Mesothelial cell of epicardium (in vitro differentiated cells): ENCODE measurements around the gene ZBTB45. TPM values are rescaled to one million over a fixed set of nuclear protein-coding genes. Genes with fewer than 3 reads are reported as not detected.

ENCODE experiments used
- DNase-seq, 2 experiments: peaks; one replicate each; pipeline ENCODE4 v3.0.0; 2021; ENCODE audit warnings: low spot score in 2 of 2; ENCODE audit not compliant: unreplicated experiment in 2 of 2
- H3K27ac Mint-ChIP-seq: 2 replicates; pipeline ENCODE4 v1.8.0; 2021; ENCODE audit warnings: mixed read lengths
- H3K27me3 Mint-ChIP-seq: 2 replicates; pipeline ENCODE4 v1.8.0; 2021; ENCODE audit warnings: low read depth, mixed read lengths
- H3K36me3 Mint-ChIP-seq: 2 replicates; pipeline ENCODE4 v1.8.0; 2021; ENCODE audit warnings: mixed read lengths
- H3K4me1 Mint-ChIP-seq: 2 replicates; pipeline ENCODE4 v1.8.0; 2021; ENCODE audit warnings: mixed read lengths
- H3K4me3 Mint-ChIP-seq: 2 replicates; pipeline ENCODE4 v1.8.0; 2021; ENCODE audit warnings: mild to moderate bottlenecking, moderate library complexity, mixed read lengths
- H3K9me3 Mint-ChIP-seq: 2 replicates; pipeline ENCODE4 v1.8.0; 2021; ENCODE audit warnings: mixed read lengths
- CTCF ChIP-seq: fragments of 200-600 bp; sonication (generic); IDR thresholded peaks from one replicate; pipeline ENCODE4 v1.5.0; 2021; ENCODE audit warnings: antibody characterized with exemption; ENCODE audit not compliant: unreplicated experiment
- total RNA-seq: library from RNA; stranded (reverse); gene quantifications from 3 replicates; pipeline ENCODE4 v1.2.1, GENCODE V29; 2021

ZBTB45 gene
- total RNA-seq, 1 donor from 2014 or later = 24.4 TPM

GRCh38 chr19:58479736-58480480, 39.7 kb downstream of the ZBTB45 start:
- Mint-ChIP-seq H3K27me3 (no peaks in the 10 kb centered on the region), H3K9me3 (no peaks in the 10 kb centered on the region), H3K4me3 (no peak overlapping the region), H3K36me3 (peaks cover 8% of the 10 kb centered on the region), H3K27ac (no peak overlapping the region), H3K4me1 (peaks cover 11% of the 10 kb centered on the region)
- DNase-seq = no peak
- TF ChIP-seq CTCF = no peak

- Mint-ChIP-seq H3K4me1 (peaks cover 11% of the 10 kb centered on the region), H3K27ac (no peak overlapping the region), H3K27me3 (no peaks in the 10 kb centered on the region), H3K36me3 (peaks cover 8% of the 10 kb centered on the region), H3K9me3 (no peaks in the 10 kb centered on the region), H3K4me3 (no peak overlapping the region)
- TF ChIP-seq CTCF = no peak
- DNase-seq = no peak
Observed at GRCh38 chr19:58479303-58479702, 40.3 kb downstream of the ZBTB45 start.

- H3K36me3 Mint-ChIP-seq = peaks cover 8% of the 10 kb centered on the region
- H3K4me1 Mint-ChIP-seq = peaks cover 11% of the 10 kb centered on the region
- H3K27me3 Mint-ChIP-seq = no peaks in the 10 kb centered on the region
- H3K9me3 Mint-ChIP-seq = no peaks in the 10 kb centered on the region
- H3K4me3 Mint-ChIP-seq = peak overlapping the region; percentile 37
- H3K27ac Mint-ChIP-seq = no peak overlapping the region
- TF ChIP-seq CTCF = no peak
- no peak for DNase-seq
Observed at GRCh38 chr19:58477871-58478270, 41.7 kb downstream of the ZBTB45 start.

GRCh38 chr19:58477130-58477529, 42.5 kb downstream of the ZBTB45 start:
- no peak for DNase-seq
- Mint-ChIP-seq H3K9me3 (no peaks in the 10 kb centered on the region), H3K27me3 (no peaks in the 10 kb centered on the region)

GRCh38 chr19:58476498-58477015, 43.1 kb downstream of the ZBTB45 start:
- DNase-seq = no peak
- peaks cover 5% of the 10 kb centered on the region for H3K36me3 Mint-ChIP-seq

More at GRCh38 chr19:58477130-58477529, 42.5 kb downstream of the ZBTB45 start:
- Mint-ChIP-seq H3K36me3 (peaks cover 7% of the 10 kb centered on the region), H3K4me3 (peak overlapping the region; percentile 93), H3K4me1 (peaks cover 11% of the 10 kb centered on the region), H3K27ac (peak overlapping the region; percentile 92)
- TF ChIP-seq CTCF = no peak

More at GRCh38 chr19:58476498-58477015, 43.1 kb downstream of the ZBTB45 start:
- peak overlapping the region; percentile 93 for H3K4me3 Mint-ChIP-seq
- H3K9me3 Mint-ChIP-seq = no peaks in the 10 kb centered on the region
- peaks cover 11% of the 10 kb centered on the region for H3K4me1 Mint-ChIP-seq
- H3K27me3 Mint-ChIP-seq = no peaks in the 10 kb centered on the region
- H3K27ac Mint-ChIP-seq = peak overlapping the region; percentile 92
- TF ChIP-seq CTCF = no peak
